ENCODE data around the gene MED13L.

The MED13L gene

DNA sequence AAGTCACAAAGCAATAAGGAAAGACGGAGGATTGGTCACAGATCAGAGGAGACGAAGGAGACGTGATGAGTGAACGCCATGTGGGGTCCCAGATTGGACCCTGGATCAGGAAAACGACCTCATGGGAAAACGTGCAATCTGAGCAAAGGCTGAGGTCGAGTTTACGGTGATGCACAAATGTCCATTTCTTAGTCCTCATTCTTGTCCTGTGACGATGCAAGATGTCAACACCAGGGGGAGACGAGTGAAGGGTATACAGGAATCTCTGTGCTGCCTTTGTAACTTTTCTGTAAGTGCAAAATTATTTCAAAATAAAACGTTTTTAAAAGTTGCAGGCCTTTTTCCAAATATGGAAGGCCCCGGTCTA, 329.8 kb downstream of the MED13L start:
- ATAC-seq: no peak
- TF ChIP-seq GLIS3 (CRISPR knock-in tag; IDR thresholded peaks at IDR 0.05) (no peak), ZFP30 (CRISPR knock-in tag; IDR thresholded peaks at IDR 0.05) (no peak), ZC3H10 (CRISPR knock-in tag; IDR thresholded peaks at IDR 0.05) (no peak), ZNF565 (CRISPR knock-in tag; conservative IDR thresholded peaks at IDR 0.05; ENCODE audit: low read depth) (no peak), BACH2 (CRISPR knock-in tag; IDR thresholded peaks at IDR 0.05; ENCODE audit: borderline replicate concordance) (no peak), TOX (CRISPR knock-in tag; IDR thresholded peaks at IDR 0.05; ENCODE audit: borderline replicate concordance) (no peak), SNAI2 (CRISPR knock-in tag; IDR thresholded peaks at IDR 0.05) (no peak), ESRRG (CRISPR knock-in tag; IDR thresholded peaks at IDR 0.05) (no peak), ZNF70 (CRISPR knock-in tag; IDR thresholded peaks at IDR 0.05) (no peak), ZFP3 (CRISPR knock-in tag; IDR thresholded peaks at IDR 0.05) (no peak), ZNF8 (CRISPR knock-in tag; IDR thresholded peaks at IDR 0.05) (no peak), OSR1 (CRISPR knock-in tag; IDR thresholded peaks at IDR 0.05) (no peak), ISL1 (CRISPR knock-in tag; IDR thresholded peaks at IDR 0.05) (no peak), PPARA (CRISPR knock-in tag; IDR thresholded peaks at IDR 0.05; ENCODE audit: borderline replicate concordance) (no peak)
- TF ChIP-seq, protein P1, sequence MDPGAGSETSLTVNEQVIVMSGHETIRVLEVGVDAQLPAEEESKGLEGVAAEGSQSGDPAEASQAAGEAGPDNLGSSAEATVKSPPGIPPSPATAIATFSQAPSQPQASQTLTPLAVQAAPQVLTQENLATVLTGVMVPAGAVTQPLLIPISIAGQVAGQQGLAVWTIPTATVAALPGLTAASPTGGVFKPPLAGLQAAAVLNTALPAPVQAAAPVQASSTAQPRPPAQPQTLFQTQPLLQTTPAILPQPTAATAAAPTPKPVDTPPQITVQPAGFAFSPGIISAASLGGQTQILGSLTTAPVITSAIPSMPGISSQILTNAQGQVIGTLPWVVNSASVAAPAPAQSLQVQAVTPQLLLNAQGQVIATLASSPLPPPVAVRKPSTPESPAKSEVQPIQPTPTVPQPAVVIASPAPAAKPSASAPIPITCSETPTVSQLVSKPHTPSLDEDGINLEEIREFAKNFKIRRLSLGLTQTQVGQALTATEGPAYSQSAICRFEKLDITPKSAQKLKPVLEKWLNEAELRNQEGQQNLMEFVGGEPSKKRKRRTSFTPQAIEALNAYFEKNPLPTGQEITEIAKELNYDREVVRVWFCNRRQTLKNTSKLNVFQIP (CRISPR knock-in tag; IDR thresholded peaks at IDR 0.05; ENCODE audit: borderline replicate concordance, low read depth): no peak
- TF ChIP-seq, protein P2, sequence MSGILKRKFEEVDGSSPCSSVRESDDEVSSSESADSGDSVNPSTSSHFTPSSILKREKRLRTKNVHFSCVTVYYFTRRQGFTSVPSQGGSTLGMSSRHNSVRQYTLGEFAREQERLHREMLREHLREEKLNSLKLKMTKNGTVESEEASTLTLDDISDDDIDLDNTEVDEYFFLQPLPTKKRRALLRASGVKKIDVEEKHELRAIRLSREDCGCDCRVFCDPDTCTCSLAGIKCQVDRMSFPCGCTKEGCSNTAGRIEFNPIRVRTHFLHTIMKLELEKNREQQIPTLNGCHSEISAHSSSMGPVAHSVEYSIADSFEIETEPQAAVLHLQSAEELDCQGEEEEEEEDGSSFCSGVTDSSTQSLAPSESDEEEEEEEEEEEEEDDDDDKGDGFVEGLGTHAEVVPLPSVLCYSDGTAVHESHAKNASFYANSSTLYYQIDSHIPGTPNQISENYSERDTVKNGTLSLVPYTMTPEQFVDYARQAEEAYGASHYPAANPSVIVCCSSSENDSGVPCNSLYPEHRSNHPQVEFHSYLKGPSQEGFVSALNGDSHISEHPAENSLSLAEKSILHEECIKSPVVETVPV (CRISPR knock-in tag; IDR thresholded peaks at IDR 0.05): no peak
- TF ChIP-seq, protein P3, sequence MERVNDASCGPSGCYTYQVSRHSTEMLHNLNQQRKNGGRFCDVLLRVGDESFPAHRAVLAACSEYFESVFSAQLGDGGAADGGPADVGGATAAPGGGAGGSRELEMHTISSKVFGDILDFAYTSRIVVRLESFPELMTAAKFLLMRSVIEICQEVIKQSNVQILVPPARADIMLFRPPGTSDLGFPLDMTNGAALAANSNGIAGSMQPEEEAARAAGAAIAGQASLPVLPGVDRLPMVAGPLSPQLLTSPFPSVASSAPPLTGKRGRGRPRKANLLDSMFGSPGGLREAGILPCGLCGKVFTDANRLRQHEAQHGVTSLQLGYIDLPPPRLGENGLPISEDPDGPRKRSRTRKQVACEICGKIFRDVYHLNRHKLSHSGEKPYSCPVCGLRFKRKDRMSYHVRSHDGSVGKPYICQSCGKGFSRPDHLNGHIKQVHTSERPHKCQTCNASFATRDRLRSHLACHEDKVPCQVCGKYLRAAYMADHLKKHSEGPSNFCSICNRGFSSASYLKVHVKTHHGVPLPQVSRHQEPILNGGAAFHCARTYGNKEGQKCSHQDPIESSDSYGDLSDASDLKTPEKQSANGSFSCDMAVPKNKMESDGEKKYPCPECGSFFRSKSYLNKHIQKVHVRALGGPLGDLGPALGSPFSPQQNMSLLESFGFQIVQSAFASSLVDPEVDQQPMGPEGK (CRISPR knock-in tag; IDR thresholded peaks at IDR 0.05; ENCODE audit: borderline replicate concordance): no peak
- TF ChIP-seq, protein P4, sequence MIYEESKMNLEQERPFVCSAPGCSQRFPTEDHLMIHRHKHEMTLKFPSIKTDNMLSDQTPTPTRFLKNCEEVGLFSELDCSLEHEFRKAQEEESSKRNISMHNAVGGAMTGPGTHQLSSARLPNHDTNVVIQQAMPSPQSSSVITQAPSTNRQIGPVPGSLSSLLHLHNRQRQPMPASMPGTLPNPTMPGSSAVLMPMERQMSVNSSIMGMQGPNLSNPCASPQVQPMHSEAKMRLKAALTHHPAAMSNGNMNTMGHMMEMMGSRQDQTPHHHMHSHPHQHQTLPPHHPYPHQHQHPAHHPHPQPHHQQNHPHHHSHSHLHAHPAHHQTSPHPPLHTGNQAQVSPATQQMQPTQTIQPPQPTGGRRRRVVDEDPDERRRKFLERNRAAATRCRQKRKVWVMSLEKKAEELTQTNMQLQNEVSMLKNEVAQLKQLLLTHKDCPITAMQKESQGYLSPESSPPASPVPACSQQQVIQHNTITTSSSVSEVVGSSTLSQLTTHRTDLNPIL (CRISPR knock-in tag; IDR thresholded peaks at IDR 0.05; ENCODE audit: low read depth): no peak

DNA sequence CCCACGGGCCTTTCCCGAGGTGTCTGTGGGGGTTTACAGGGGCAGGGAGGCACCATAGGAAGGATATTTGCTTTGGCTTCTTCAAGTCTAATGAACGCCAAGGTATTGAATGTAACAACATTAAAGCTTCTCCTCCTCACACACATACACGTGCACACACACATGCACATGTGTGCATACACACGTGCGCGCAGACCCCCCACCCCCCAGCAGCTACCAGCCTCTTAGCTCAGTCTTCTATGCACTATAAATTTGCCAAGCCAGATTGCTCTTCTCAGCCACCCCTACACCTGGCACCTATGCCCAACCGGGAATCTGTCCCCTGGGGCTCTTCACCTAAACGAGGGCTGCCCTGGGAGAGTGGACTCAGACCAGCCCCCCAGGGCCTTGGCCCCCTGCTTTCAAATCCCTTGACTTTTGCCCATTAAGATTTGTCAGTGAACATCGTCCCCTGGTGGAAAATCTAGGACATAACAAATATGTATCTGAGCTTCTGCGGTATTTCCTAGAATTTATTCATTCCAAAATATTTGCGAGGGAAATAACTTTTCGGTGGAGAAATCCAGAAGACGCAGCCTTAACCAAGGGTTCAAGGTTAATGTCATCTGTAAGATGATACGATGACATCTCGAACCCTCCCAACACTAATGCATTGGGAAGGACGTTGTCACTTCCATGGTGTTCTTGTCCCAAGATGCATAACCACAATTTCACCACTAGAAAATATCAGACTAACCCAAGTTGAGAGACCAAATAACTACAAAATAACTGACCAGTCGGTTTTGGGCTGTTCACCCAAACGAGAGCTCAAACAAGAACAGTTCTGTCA, 330.4 kb downstream of the MED13L start:
- TF ChIP-seq ARNTL (CRISPR knock-in tag; IDR thresholded peaks at IDR 0.05; ENCODE audit: borderline replicate concordance, low read depth) (no peak), ZNF70 (CRISPR knock-in tag; IDR thresholded peaks at IDR 0.05) (no peak), GLIS3 (CRISPR knock-in tag; IDR thresholded peaks at IDR 0.05) (no peak), ISL1 (CRISPR knock-in tag; IDR thresholded peaks at IDR 0.05) (no peak), ESRRG (CRISPR knock-in tag; IDR thresholded peaks at IDR 0.05) (no peak), ZFP3 (CRISPR knock-in tag; IDR thresholded peaks at IDR 0.05) (no peak), BACH2 (CRISPR knock-in tag; IDR thresholded peaks at IDR 0.05; ENCODE audit: borderline replicate concordance) (no peak), ZC3H10 (CRISPR knock-in tag; IDR thresholded peaks at IDR 0.05) (no peak)
- TF ChIP-seq, protein P5, sequence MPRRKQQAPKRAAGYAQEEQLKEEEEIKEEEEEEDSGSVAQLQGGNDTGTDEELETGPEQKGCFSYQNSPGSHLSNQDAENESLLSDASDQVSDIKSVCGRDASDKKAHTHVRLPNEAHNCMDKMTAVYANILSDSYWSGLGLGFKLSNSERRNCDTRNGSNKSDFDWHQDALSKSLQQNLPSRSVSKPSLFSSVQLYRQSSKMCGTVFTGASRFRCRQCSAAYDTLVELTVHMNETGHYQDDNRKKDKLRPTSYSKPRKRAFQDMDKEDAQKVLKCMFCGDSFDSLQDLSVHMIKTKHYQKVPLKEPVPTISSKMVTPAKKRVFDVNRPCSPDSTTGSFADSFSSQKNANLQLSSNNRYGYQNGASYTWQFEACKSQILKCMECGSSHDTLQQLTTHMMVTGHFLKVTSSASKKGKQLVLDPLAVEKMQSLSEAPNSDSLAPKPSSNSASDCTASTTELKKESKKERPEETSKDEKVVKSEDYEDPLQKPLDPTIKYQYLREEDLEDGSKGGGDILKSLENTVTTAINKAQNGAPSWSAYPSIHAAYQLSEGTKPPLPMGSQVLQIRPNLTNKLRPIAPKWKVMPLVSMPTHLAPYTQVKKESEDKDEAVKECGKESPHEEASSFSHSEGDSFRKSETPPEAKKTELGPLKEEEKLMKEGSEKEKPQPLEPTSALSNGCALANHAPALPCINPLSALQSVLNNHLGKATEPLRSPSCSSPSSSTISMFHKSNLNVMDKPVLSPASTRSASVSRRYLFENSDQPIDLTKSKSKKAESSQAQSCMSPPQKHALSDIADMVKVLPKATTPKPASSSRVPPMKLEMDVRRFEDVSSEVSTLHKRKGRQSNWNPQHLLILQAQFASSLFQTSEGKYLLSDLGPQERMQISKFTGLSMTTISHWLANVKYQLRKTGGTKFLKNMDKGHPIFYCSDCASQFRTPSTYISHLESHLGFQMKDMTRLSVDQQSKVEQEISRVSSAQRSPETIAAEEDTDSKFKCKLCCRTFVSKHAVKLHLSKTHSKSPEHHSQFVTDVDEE (CRISPR knock-in tag; IDR thresholded peaks at IDR 0.05): no peak
- TF ChIP-seq, protein P4 (CRISPR knock-in tag; IDR thresholded peaks at IDR 0.05; ENCODE audit: low read depth): no peak
- TF ChIP-seq, protein P3 (CRISPR knock-in tag; IDR thresholded peaks at IDR 0.05; ENCODE audit: borderline replicate concordance): no peak
- ATAC-seq: no peak
